GM15510 (cell line): ENCODE measurements around the gene NLGN1.

Source experiments
- POLR2A ChIP-seq: IDR thresholded peaks from 3 replicates; pipeline ENCODE4 v1.6.1; 2011; ENCODE audit warnings: borderline replicate concordance; ENCODE audit not compliant: insufficient read length; ENCODE audit errors: extremely low read depth

The NLGN1 gene

GRCh38 chr3:173397161-173398110 is at the start of gene NLGN1:
Gene NLGN1, plus strand, starts transcription at chr3:173397744.
- TF ChIP-seq POLR2A: no peak

- no peak for TF ChIP-seq POLR2A
Measured at GRCh38 chr3:173351886-173352285, 45.7 kb upstream of the NLGN1 start.

GRCh38 chr3:173354124-173354523 is 43.4 kb upstream of the NLGN1 start:
- TF ChIP-seq POLR2A: no peak

GRCh38 chr3:173371848-173372487 is 25.6 kb upstream of the NLGN1 start:
- no peak for TF ChIP-seq POLR2A

GRCh38 chr3:173380681-173381080 is 16.9 kb upstream of the NLGN1 start:
- no peak for TF ChIP-seq POLR2A

GRCh38 chr3:173395073-173395411 is 2.5 kb upstream of the NLGN1 start:
- TF ChIP-seq POLR2A: no peak

GRCh38 chr3:173395412-173396181 is 1.9 kb upstream of the NLGN1 start:
- TF ChIP-seq POLR2A: no peak

- TF ChIP-seq POLR2A: no peak
Measured at GRCh38 chr3:173396191-173397041, 1.1 kb upstream of the NLGN1 start.

- TF ChIP-seq POLR2A: no peak
Measured at GRCh38 chr3:173398111-173398479, 551 bp downstream of the NLGN1 start.

- TF ChIP-seq POLR2A: no peak
Measured at GRCh38 chr3:173399044-173399443, 1.5 kb downstream of the NLGN1 start.

- no peak for TF ChIP-seq POLR2A
Measured at GRCh38 chr3:173401369-173401768, 3.8 kb downstream of the NLGN1 start.

GRCh38 chr3:173402656-173403055 is 5.1 kb downstream of the NLGN1 start:
- TF ChIP-seq POLR2A: no peak

- no peak for TF ChIP-seq POLR2A
Measured at GRCh38 chr3:173403376-173403775, 5.8 kb downstream of the NLGN1 start.

GRCh38 chr3:173404156-173404555 is 6.6 kb downstream of the NLGN1 start:
- TF ChIP-seq POLR2A: no peak
